ENCODE measurements around the gene PARD3.
"Not testable (repeated sequence)": the region's sequence is repeated elsewhere in the genome, so short reads cannot be mapped to it uniquely, and the experiment has no call there.

The PARD3 gene

GRCh38 chr10:34759837-34760215 lies 55.3 kb downstream of the PARD3 start:
- Histone ChIP-seq H3K4me3 (ENCODE audit: low read depth, low read length) (no peak overlapping the region), H3K79me2 (peaks cover 26% of the 10 kb centered on the region), H3K36me3 (ENCODE audit: control insufficient read depth, insufficient read depth, low read length) (no peaks in the 10 kb centered on the region), H3K27ac (no peak overlapping the region), H3K9me3 (ENCODE audit: control insufficient read depth, low read length) (no peaks in the 10 kb centered on the region), H3K4me1 (peaks cover 3% of the 10 kb centered on the region), H2AFZ (no peak overlapping the region), H3K9ac (no peak overlapping the region), H3K27me3 (ENCODE audit: control insufficient read depth, insufficient read depth, low read length) (no peaks in the 10 kb centered on the region), H3K4me2 (ENCODE audit: low read length) (no peak overlapping the region)
- no peak for TF ChIP-seq CTCF (IDR thresholded peaks at IDR 0.05)

- Histone ChIP-seq H3K27ac (no peak overlapping the region), H3K4me3 (ENCODE audit: low read depth, low read length) (no peak overlapping the region), H3K36me3 (ENCODE audit: control insufficient read depth, insufficient read depth, low read length) (no peaks in the 10 kb centered on the region), H2AFZ (no peak overlapping the region), H3K79me2 (peaks cover 26% of the 10 kb centered on the region), H3K4me1 (peaks cover 3% of the 10 kb centered on the region), H3K27me3 (ENCODE audit: control insufficient read depth, insufficient read depth, low read length) (no peaks in the 10 kb centered on the region), H3K9me3 (ENCODE audit: control insufficient read depth, low read length) (no peaks in the 10 kb centered on the region), H3K9ac (no peak overlapping the region), H3K4me2 (ENCODE audit: low read length) (no peak overlapping the region)
- no peak for TF ChIP-seq CTCF (IDR thresholded peaks at IDR 0.05)
These were observed 55.8 kb downstream of the PARD3 start for GRCh38 chr10:34759161-34759836.

- Histone ChIP-seq H3K9ac (no peak overlapping the region), H3K79me2 (peaks cover 32% of the 10 kb centered on the region), H2AFZ (no peak overlapping the region), H3K27me3 (ENCODE audit: control insufficient read depth, insufficient read depth, low read length) (no peaks in the 10 kb centered on the region), H3K36me3 (ENCODE audit: control insufficient read depth, insufficient read depth, low read length) (no peaks in the 10 kb centered on the region), H3K27ac (no peak overlapping the region), H3K9me3 (ENCODE audit: control insufficient read depth, low read length) (no peaks in the 10 kb centered on the region), H3K4me3 (ENCODE audit: low read depth, low read length) (no peak overlapping the region), H3K4me1 (peaks cover 5% of the 10 kb centered on the region), H3K4me2 (ENCODE audit: low read length) (no peak overlapping the region)
- TF ChIP-seq CTCF (IDR thresholded peaks at IDR 0.05) = no peak
These were observed 56.6 kb downstream of the PARD3 start for GRCh38 chr10:34758447-34758996.

DNA sequence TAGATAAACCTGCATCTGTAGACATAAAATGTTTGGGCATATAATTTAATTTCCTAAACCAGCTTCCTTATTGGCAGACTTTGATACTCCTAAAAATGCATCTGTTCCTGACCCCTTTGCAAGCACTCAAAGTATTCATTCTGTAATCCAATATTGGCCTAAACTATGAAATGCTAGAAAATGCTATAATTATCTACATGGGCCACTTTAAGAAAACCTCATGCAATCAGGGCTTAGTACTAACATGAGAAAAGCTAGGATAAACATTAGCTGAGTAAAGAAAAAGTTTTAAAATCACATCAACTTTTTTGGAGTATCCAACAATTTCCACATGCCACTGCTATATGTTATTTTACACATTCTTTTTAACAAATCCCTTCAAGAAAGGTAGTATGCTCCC lies 57.2 kb downstream of the PARD3 start:
- H3K36me3 ChIP-seq (ENCODE audit: control insufficient read depth, insufficient read depth, low read length) = no peaks in the 10 kb centered on the region
- H3K27me3 ChIP-seq (ENCODE audit: control insufficient read depth, insufficient read depth, low read length) = no peaks in the 10 kb centered on the region
- peaks cover 34% of the 10 kb centered on the region for H3K79me2 ChIP-seq
- H3K9ac ChIP-seq = no peak overlapping the region
- peaks cover 6% of the 10 kb centered on the region for H3K4me1 ChIP-seq
- TF ChIP-seq CTCF (IDR thresholded peaks at IDR 0.05) = no peak
- no peak overlapping the region for H2AFZ ChIP-seq
- no peak overlapping the region for H3K4me2 ChIP-seq (ENCODE audit: low read length)
- no peaks in the 10 kb centered on the region for H3K9me3 ChIP-seq (ENCODE audit: control insufficient read depth, low read length)
- no peak overlapping the region for H3K4me3 ChIP-seq (ENCODE audit: low read depth, low read length)
- H3K27ac ChIP-seq = no peak overlapping the region

- not testable (repeated sequence) for H3K27ac ChIP-seq; H3K4me2 ChIP-seq (ENCODE audit: low read length); H3K4me3 ChIP-seq (ENCODE audit: low read depth, low read length)
These were observed 57.9 kb downstream of the PARD3 start for GRCh38 chr10:34757181-34757580.

More at GRCh38 chr10:34757181-34757580, 57.9 kb downstream of the PARD3 start:
- not testable (repeated sequence) for H2AFZ ChIP-seq; H3K9ac ChIP-seq; H3K36me3 ChIP-seq (ENCODE audit: control insufficient read depth, insufficient read depth, low read length); H3K4me1 ChIP-seq; H3K27me3 ChIP-seq (ENCODE audit: control insufficient read depth, insufficient read depth, low read length); H3K9me3 ChIP-seq (ENCODE audit: control insufficient read depth, low read length)
- H3K79me2 ChIP-seq = peaks cover 34% of the 10 kb centered on the region

Data from parathyroid adenoma (tissue), 2 donors.